HEK293 (cell line): Measurements from ENCODE around the gene PCID2.

ENCODE experiments used
- BCL11A ChIP-seq: fragments of 450-650 bp; formaldehyde crosslinking; IDR thresholded peaks from 2 replicates; pipeline ENCODE4 v1.5.1; 2016; ENCODE audit warnings: low read depth, missing biosample characterization, missing genetic modification characterization
- MYNN ChIP-seq: fragments of 450-650 bp; formaldehyde crosslinking; IDR thresholded peaks from 2 replicates; pipeline ENCODE4 v1.5.1; 2016; ENCODE audit warnings: missing biosample characterization, missing genetic modification characterization, borderline replicate concordance
- REST ChIP-seq: fragments of 450-650 bp; formaldehyde crosslinking; IDR thresholded peaks from 2 replicates; pipeline ENCODE4 v1.5.1; 2016; ENCODE audit warnings: missing biosample characterization, missing genetic modification characterization
- ZEB2 ChIP-seq: fragments of 450-650 bp; formaldehyde crosslinking; IDR thresholded peaks from 2 replicates; pipeline ENCODE4 v1.5.1; 2016; ENCODE audit warnings: missing biosample characterization, missing genetic modification characterization
- ZFP69B ChIP-seq: fragments of 450-650 bp; formaldehyde crosslinking; IDR thresholded peaks from 2 replicates; pipeline ENCODE4 v1.5.1; 2016; ENCODE audit warnings: missing biosample characterization, missing genetic modification characterization
- ZNF223 ChIP-seq: fragments of 450-650 bp; formaldehyde crosslinking; IDR thresholded peaks from 2 replicates; pipeline ENCODE4 v1.5.1; 2016; ENCODE audit warnings: missing biosample characterization, missing genetic modification characterization
- ZNF433 ChIP-seq: fragments of 450-650 bp; formaldehyde crosslinking; IDR thresholded peaks from 2 replicates; pipeline ENCODE4 v1.5.1; 2016; ENCODE audit warnings: missing biosample characterization, missing genetic modification characterization, low read depth
- ZNF585B ChIP-seq: fragments of 450-650 bp; formaldehyde crosslinking; IDR thresholded peaks from 2 replicates; pipeline ENCODE4 v1.5.1; 2016; ENCODE audit warnings: missing biosample characterization, missing genetic modification characterization
- ZNF692 ChIP-seq: fragments of 450-650 bp; formaldehyde crosslinking; IDR thresholded peaks from 2 replicates; pipeline ENCODE4 v1.5.1; 2016; ENCODE audit warnings: missing biosample characterization, missing genetic modification characterization
- ZNF777 ChIP-seq: fragments of 450-650 bp; formaldehyde crosslinking; IDR thresholded peaks from 2 replicates; pipeline ENCODE4 v1.5.1; 2017; ENCODE audit warnings: missing biosample characterization, missing genetic modification characterization, borderline replicate concordance
- ZNF792 ChIP-seq: fragments of 450-650 bp; formaldehyde crosslinking; IDR thresholded peaks from 2 replicates; pipeline ENCODE4 v1.5.1; 2016; ENCODE audit warnings: missing biosample characterization, missing genetic modification characterization
- TF ChIP-seq, protein P1 (sequence below): fragments of 450-650 bp; formaldehyde crosslinking; optimal IDR thresholded peaks from 2 replicates; pipeline ENCODE3; 2016; ENCODE audit warnings: missing biosample characterization, mild to moderate bottlenecking, missing genetic modification characterization
- TF ChIP-seq, protein P2 (sequence below): fragments of 450-650 bp; formaldehyde crosslinking; IDR thresholded peaks from 2 replicates; pipeline ENCODE4 v1.5.1; 2017; ENCODE audit warnings: missing biosample characterization, missing genetic modification characterization
- TF ChIP-seq, protein P3 (sequence below): fragments of 450-650 bp; formaldehyde crosslinking; IDR thresholded peaks from 2 replicates; pipeline ENCODE4 v1.5.1; 2016; ENCODE audit warnings: missing biosample characterization, missing genetic modification characterization
- TF ChIP-seq, protein P4 (sequence below): fragments of 450-650 bp; formaldehyde crosslinking; IDR thresholded peaks from 2 replicates; pipeline ENCODE4 v1.5.1; 2017; ENCODE audit warnings: missing biosample characterization, missing genetic modification characterization
- TF ChIP-seq, protein P5 (sequence below): fragments of 450-650 bp; formaldehyde crosslinking; IDR thresholded peaks from 2 replicates; pipeline ENCODE4 v1.5.1; 2017; ENCODE audit warnings: missing biosample characterization, missing genetic modification characterization
- TF ChIP-seq, protein P6 (sequence below): fragments of 450-650 bp; formaldehyde crosslinking; IDR thresholded peaks from 2 replicates; pipeline ENCODE4 v1.5.1; 2016; ENCODE audit warnings: missing biosample characterization, missing genetic modification characterization, borderline replicate concordance

Gene PCID2

DNA sequence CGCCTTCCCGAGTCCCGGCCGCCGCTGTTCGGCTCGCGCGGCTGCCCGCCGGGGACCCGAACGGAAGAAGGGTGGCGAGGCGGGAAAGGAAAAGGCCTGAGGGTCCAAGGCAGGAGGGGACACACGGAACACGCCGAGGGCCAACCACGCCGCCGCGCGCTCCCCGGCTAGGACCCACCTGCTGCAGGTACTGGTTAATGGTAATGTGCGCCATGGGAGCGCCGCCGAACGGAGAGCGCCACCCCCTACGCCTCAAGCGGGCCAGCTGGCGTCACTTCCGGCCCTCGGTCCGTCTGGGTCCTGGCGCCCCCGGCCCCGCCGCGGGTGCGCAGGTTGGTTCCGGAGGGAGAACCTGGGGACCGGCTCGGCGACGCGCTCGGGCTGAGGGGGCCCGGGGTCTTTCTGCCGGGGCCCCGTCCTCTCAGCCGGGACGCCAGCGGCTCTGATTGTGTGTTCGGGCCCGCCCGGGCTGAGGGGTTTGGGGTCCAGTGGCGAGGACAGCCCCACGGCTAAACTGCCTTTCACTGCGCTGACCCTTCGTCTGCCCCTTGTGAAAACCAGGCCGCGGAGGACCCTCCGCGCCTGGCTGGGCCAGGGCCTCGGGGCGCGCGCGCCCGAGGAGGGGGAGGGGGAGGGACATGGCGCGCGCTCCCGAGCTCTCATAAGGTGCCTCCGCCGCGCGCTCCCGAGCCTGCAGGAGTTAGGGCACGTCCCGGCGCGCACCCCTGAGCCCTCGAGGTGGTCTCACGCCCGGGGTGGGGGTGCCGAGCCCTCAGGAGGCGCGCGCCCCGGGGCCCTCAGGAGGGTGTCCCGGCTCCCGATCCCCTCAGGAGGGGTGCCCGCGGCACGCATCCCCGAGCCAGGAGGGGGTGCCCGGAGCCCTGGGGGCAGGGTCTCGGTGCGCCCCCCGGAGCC, at the start of gene PCID2 (continued):
- TF ChIP-seq ZNF585B (tag by site-specific recombination) (0 out of 2 replicates have a peak, but pooled peaks have one; percentile 29), REST (tag by site-specific recombination) (peak; percentile 61), BCL11A (tag by site-specific recombination) (peak; percentile 46; the same call in 1 of the 2 replicates), ZNF223 (tag by site-specific recombination) (peak; percentile 54; the same call in 1 of the 2 replicates), ZNF792 (tag by site-specific recombination) (no peak; the same call in 1 of the 2 replicates), ZNF777 (tag by site-specific recombination) (no peak), ZEB2 (tag by site-specific recombination) (peak; percentile 97), ZNF433 (no peak), ZFP69B (tag by site-specific recombination) (peak; percentile 85), MYNN (tag by site-specific recombination) (peak; percentile 70), ZNF692 (tag by site-specific recombination) (peak; percentile 89)
- TF ChIP-seq, protein P1, sequence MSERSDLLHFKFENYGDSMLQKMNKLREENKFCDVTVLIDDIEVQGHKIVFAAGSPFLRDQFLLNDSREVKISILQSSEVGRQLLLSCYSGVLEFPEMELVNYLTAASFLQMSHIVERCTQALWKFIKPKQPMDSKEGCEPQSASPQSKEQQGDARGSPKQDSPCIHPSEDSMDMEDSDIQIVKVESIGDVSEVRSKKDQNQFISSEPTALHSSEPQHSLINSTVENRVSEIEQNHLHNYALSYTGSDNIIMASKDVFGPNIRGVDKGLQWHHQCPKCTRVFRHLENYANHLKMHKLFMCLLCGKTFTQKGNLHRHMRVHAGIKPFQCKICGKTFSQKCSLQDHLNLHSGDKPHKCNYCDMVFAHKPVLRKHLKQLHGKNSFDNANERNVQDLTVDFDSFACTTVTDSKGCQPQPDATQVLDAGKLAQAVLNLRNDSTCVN, result peak; percentile 98
- TF ChIP-seq, protein P2, sequence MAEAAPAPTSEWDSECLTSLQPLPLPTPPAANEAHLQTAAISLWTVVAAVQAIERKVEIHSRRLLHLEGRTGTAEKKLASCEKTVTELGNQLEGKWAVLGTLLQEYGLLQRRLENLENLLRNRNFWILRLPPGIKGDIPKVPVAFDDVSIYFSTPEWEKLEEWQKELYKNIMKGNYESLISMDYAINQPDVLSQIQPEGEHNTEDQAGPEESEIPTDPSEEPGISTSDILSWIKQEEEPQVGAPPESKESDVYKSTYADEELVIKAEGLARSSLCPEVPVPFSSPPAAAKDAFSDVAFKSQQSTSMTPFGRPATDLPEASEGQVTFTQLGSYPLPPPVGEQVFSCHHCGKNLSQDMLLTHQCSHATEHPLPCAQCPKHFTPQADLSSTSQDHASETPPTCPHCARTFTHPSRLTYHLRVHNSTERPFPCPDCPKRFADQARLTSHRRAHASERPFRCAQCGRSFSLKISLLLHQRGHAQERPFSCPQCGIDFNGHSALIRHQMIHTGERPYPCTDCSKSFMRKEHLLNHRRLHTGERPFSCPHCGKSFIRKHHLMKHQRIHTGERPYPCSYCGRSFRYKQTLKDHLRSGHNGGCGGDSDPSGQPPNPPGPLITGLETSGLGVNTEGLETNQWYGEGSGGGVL (tag by site-specific recombination), result no peak
- TF ChIP-seq, protein P3, sequence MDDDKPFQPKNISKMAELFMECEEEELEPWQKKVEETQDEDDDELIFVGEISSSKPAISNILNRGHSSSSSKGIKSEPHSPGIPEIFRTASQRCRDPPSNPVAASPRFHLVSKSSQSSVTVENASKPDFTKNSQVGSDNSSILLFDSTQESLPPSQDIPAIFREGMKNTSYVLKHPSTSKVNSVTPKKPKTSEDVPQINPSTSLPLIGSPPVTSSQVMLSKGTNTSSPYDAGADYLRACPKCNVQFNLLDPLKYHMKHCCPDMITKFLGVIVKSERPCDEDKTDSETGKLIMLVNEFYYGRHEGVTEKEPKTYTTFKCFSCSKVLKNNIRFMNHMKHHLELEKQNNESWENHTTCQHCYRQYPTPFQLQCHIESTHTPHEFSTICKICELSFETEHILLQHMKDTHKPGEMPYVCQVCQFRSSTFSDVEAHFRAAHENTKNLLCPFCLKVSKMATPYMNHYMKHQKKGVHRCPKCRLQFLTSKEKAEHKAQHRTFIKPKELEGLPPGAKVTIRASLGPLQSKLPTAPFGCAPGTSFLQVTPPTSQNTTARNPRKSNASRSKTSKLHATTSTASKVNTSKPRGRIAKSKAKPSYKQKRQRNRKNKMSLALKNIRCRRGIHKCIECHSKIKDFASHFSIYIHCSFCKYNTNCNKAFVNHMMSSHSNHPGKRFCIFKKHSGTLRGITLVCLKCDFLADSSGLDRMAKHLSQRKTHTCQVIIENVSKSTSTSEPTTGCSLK (tag by site-specific recombination), result no peak
- TF ChIP-seq, protein P4, sequence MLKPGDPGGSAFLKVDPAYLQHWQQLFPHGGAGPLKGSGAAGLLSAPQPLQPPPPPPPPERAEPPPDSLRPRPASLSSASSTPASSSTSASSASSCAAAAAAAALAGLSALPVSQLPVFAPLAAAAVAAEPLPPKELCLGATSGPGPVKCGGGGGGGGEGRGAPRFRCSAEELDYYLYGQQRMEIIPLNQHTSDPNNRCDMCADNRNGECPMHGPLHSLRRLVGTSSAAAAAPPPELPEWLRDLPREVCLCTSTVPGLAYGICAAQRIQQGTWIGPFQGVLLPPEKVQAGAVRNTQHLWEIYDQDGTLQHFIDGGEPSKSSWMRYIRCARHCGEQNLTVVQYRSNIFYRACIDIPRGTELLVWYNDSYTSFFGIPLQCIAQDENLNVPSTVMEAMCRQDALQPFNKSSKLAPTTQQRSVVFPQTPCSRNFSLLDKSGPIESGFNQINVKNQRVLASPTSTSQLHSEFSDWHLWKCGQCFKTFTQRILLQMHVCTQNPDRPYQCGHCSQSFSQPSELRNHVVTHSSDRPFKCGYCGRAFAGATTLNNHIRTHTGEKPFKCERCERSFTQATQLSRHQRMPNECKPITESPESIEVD (tag by site-specific recombination), result no peak
- TF ChIP-seq, protein P5, sequence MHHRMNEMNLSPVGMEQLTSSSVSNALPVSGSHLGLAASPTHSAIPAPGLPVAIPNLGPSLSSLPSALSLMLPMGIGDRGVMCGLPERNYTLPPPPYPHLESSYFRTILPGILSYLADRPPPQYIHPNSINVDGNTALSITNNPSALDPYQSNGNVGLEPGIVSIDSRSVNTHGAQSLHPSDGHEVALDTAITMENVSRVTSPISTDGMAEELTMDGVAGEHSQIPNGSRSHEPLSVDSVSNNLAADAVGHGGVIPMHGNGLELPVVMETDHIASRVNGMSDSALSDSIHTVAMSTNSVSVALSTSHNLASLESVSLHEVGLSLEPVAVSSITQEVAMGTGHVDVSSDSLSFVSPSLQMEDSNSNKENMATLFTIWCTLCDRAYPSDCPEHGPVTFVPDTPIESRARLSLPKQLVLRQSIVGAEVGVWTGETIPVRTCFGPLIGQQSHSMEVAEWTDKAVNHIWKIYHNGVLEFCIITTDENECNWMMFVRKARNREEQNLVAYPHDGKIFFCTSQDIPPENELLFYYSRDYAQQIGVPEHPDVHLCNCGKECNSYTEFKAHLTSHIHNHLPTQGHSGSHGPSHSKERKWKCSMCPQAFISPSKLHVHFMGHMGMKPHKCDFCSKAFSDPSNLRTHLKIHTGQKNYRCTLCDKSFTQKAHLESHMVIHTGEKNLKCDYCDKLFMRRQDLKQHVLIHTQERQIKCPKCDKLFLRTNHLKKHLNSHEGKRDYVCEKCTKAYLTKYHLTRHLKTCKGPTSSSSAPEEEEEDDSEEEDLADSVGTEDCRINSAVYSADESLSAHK (tag by site-specific recombination), result peak; percentile 70; the same call in 1 of the 2 replicates
- TF ChIP-seq, protein P6, sequence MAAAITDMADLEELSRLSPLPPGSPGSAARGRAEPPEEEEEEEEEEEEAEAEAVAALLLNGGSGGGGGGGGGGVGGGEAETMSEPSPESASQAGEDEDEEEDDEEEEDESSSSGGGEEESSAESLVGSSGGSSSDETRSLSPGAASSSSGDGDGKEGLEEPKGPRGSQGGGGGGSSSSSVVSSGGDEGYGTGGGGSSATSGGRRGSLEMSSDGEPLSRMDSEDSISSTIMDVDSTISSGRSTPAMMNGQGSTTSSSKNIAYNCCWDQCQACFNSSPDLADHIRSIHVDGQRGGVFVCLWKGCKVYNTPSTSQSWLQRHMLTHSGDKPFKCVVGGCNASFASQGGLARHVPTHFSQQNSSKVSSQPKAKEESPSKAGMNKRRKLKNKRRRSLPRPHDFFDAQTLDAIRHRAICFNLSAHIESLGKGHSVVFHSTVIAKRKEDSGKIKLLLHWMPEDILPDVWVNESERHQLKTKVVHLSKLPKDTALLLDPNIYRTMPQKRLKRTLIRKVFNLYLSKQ (tag by site-specific recombination), result 0 out of 2 replicates have a peak, but pooled peaks have one; percentile 37
